ENCODE measurements around the gene RAB40C.

DNA sequence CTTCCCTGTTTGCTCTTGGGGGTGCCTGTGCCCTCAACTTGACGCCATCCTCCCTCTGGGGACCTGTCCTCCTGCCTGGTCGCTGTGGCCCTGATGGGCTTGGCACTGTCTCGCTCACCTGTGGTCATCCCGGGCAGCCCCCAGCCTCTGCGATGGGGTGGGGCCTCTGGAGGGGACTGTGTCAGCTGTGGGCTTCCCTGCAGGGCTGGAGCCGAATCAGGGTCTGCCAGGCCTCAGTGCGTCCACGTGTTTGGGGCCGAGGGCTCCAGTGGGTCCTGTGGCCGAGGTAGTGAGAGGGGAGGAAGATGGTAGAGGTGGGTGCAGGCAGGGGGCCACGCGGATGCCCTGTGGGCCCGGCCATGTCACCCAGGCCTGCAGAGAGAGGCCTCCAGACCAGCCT, 12.1 kb upstream of the RAB40C start:
- TF ChIP-seq EZH2 (IDR thresholded peaks at IDR 0.05; ENCODE audit: borderline replicate concordance, low read depth, low read length, poor library complexity, severe bottlenecking): no peak
- TF ChIP-seq, protein P1, sequence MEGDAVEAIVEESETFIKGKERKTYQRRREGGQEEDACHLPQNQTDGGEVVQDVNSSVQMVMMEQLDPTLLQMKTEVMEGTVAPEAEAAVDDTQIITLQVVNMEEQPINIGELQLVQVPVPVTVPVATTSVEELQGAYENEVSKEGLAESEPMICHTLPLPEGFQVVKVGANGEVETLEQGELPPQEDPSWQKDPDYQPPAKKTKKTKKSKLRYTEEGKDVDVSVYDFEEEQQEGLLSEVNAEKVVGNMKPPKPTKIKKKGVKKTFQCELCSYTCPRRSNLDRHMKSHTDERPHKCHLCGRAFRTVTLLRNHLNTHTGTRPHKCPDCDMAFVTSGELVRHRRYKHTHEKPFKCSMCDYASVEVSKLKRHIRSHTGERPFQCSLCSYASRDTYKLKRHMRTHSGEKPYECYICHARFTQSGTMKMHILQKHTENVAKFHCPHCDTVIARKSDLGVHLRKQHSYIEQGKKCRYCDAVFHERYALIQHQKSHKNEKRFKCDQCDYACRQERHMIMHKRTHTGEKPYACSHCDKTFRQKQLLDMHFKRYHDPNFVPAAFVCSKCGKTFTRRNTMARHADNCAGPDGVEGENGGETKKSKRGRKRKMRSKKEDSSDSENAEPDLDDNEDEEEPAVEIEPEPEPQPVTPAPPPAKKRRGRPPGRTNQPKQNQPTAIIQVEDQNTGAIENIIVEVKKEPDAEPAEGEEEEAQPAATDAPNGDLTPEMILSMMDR (conservative IDR thresholded peaks at IDR 0.05; ENCODE audit: low read depth, low read length): no peak
